ENCODE data around the gene TNFSF9. TPM values are rescaled to one million over a fixed set of nuclear protein-coding genes. Genes with fewer than 3 reads are reported as not detected.

Gene TNFSF9
- total RNA-seq = 1.0 TPM
- long read RNA-seq, partial matches to known transcripts = 0 of 2 reads
- long read RNA-seq, other reads (novel, unspliced or antisense) = 0 of 2 reads

DNA sequence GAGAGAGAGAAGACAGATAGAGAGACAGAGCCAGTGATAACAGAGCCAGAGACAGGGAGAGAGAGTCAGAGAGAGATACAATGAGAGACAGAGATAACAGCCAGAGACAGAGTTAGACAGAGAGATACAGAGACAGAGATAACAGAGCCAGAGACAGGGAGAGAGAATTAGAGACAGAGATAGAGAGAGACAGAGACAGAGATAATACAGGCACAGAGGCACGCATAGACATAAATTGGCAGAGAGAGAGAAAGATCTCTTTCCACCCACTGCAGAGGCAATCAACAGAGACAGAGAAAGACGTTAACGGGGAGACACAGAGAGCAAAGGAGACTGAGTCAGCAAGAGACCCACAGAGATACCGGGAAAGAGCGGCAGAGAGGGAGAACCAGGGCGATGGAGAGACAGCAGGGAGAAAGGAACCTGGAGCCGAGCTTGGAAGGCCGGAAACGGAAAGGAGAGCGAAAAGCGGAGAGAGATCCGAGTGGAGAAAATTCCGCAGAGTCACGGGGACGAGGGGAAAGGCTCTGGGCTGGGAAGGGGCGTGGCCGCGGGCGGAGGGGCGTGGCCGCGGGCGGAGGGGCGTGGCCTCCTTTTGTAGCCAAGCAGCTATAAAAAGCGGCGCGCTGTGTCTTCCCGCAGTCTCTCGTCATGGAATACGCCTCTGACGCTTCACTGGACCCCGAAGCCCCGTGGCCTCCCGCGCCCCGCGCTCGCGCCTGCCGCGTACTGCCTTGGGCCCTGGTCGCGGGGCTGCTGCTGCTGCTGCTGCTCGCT, at the start of gene TNFSF9:
Gene TNFSF9 (plus strand): TSS at position 641 of the 777 bp plus-strand sequence. CDS start 11 bp downstream, at position 652.
- DNase-seq = peak; percentile 93
- peak; percentile 96 for ATAC-seq
- intact Hi-C loops (cut with micrococcal nuclease) = no loop called here

DNA sequence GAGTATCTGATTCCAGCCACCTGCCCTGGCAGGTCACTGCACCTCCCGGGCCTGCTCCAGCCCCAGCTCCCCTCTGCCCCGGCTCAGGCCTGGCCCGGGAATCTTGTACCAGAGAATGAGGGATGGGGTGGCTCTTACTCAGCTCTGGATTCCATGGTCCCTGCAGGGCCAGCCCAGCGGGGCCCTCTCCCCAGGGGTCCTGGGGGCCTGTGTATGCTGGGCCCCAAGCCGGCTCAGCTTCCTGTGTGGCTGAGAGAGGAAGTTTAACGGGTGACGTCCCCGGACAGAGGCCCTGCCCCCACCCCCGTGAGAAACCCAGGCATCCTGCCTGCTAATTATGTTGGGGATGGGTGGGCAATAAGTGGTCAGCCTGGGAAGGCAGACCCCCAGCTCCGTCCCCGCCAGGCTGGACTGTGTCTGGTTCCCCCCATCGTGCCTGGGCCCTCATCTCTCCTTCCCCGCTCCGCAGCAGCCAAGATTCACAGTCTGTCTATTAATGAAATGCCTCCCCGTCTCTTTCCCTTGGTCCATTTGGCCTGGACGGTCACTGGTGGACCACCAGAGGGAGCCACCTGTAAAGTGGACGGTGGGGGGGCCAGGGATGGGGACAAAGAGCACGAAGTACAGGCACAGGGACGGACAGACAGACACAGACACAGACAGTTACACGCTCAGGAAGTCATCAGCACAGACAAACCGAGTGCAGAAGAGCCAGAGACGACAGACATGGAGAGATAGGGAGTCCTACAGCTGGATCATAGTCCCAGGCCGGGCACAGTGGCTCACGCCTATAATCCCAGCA, 49.1 kb upstream of the TNFSF9 start, which contains the start of gene DENND1C:
Gene DENND1C (minus strand): TSS at position 247 of the 802 bp plus-strand sequence. CDS start 92 bp downstream, at position 155.
- DNase-seq (peak; percentile 56), ATAC-seq (peak; percentile 60)
- intact Hi-C loops (cut with micrococcal nuclease) = no loop called here

- DNase-seq (no peak), ATAC-seq (no peak)
- intact Hi-C loops (cut with micrococcal nuclease) = no loop called here
These were observed 48.5 kb upstream of the TNFSF9 start for GRCh38 chr19:6482343-6482686.

DNA sequence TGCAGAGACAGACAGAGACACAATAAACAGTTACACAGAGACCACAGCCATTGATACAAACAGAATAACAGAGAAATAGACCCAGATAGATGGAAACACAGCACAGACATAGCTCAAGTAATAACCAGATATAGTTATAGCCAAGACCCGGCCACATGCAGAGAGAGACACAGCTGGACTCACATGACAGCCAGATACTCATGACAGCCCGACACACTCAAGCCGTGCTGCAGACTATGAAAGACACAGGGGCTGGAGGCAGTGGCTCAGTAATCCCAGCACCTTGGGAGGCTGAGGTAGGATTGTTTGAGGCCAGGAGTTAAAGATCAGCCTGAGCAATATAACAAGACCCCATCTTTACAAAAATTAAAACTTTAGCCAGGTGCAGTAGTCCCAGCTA, 47.6 kb upstream of the TNFSF9 start:
- ATAC-seq (peak; percentile 21), DNase-seq (no peak)
- intact Hi-C loops (cut with micrococcal nuclease) = no loop called here

GRCh38 chr19:6484230-6484629, 46.6 kb upstream of the TNFSF9 start:
- DNase-seq (no peak), ATAC-seq (no peak)
- intact Hi-C loops (cut with micrococcal nuclease) = no loop called here

DNA sequence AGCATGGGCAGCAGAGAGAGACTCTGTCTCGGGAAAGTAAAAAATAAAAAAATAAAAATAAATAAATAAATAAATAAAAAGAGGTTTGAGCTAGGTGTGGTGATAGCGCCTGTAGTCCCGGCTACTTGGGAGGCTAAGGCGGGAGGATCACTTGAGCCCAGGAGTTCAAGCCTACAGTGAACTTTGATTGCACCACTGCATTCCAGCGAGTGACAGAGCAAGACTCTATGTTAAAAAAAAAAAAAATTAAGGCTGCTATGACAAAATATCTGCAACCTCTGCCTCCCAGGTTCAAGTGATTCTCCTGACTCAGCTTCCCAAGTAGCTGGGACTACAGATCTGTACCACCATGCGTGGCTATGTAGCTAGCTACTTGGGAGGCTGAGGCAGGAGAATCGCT, 46.0 kb upstream of the TNFSF9 start:
- intact Hi-C loops (cut with micrococcal nuclease) = no loop called here
- ATAC-seq (no peak), DNase-seq (no peak)

DNA sequence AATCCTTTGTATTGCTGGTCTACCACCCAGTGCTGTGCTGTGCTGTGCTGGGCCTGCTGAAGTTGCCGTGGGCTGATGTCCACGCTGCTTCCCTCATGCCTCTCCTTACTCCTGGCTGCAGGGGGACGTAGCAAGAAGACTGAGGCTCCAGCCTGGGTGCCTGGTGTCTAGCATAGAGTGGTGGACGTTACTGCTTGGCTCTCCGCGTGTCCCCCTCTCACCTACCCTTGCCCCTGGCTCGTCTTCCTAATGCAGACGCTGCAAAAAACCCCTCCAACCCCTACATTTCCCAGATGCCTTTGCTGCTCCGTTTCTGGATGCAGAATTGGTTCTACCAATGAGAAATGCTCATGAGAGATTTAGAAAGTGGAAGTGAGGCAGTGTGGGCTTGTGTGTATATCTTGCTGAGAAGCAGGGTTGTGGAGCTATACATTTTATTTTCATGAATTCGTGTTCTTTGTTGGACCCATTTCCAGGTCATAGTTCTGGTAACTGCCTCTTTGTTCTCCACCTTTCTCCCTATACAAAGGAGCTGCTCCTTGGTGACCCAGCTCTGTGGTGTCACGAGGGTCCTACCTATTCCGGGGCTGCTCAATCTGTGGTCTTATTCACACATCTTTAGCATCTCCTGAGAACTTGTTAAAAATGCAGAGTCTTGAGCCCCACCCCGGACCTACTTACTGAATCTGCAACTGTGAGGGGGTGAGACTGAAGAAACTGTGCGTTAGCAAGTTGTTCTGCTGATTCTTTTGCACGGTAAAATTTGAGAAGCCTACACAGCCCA, 41.4 kb upstream of the TNFSF9 start:
- ATAC-seq (no peak), DNase-seq (no peak)
- intact Hi-C loops (cut with micrococcal nuclease) = no loop called here

- intact Hi-C loops (cut with micrococcal nuclease) = no loop called here
These were observed 40.7 kb upstream of the TNFSF9 start for GRCh38 chr19:6490134-6490533.

DNA sequence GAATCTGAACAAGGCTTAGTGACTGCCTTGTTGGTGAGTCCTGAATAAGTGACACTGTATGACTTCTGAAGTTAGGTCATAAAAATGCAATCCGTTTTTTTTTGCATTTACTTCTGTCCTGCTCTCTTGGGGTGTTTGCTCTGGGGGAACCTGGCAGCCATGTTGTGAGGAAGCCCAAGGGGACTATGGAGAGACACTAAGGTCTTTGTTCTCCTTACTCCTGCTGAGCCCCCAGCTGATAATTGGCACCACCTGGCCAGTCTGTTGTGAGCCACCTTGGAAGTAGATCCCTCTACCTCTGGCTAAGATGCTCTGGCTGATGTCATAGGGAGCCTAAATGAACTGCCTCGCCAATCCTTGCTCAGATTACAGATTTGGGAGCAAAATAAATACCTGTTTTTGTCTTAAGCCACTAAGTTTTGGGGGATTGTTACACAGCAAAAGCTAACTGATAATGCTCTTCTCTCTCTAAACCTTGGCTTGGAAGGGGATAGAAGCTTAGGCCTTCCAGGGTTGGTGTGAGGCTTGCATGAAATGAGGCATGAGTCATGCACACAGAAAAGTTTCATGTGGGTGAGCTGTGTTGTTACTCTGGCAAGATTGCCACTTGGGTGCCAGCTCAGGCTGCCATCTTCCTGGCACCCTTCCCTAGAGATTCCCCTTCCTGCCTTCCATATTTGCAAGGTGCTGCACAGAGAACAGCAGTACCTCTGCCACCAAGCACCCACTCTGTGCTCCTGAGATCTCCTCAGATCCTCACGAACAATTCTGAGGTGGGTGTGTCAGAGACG, 38.8 kb upstream of the TNFSF9 start:
- intact Hi-C loops (cut with micrococcal nuclease) = no loop called here
- DNase-seq (no peak), ATAC-seq (no peak)

More at GRCh38 chr19:6490134-6490533, 40.7 kb upstream of the TNFSF9 start:
- ATAC-seq (no peak), DNase-seq (no peak)

DNA sequence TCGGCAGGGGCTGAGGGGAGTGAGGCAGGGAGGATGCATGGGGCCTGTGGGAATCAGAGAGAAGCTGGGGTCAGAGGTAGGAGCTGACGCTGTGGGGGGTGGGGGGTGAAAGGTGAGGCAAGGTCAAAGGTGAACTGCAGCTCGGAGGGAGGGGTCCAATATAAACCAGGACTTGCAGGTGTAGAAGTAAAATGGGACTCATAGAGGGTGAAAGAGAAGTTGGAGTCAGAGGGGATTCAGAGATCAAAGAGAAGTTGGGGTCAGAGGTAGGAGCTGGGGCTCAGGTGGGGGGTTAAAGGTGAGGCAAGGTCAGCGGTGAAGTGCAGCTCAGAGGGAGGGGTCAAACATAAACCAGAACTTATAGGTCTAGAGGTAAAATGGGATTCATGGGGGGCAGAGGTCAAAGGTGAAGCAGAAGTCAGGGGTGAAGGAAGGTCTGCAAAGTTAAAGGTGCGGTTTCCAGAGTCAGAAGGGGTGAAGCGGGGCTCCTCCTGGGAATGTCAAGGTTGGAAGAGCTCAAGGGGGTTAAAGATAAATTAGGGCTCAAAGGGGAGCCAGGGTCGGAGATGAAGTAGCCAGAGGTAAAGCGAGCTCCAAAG, 36.3 kb upstream of the TNFSF9 start:
- DNase-seq = no peak
- intact Hi-C loops (cut with micrococcal nuclease) = no loop called here

DNA sequence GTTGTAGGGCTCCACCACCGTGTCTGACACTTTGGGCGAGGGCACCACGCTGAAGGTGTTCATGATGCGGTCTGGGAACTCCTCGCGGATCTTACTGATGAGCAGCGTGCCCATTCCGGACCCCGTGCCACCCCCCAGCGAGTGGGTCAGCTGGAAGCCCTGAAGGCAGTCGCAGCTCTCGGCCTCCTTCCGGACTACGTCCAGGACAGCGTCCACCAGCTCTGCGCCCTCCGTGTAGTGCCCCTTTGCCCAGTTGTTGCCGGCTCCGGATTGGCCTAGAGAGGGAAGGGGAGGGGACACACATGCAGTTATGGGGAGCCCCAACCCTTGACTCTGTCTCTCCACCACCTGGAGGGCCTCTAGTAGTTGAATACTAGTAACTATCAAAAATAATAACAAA, 34.9 kb upstream of the TNFSF9 start:
- intact Hi-C loops (cut with micrococcal nuclease) = no loop called here
- DNase-seq (no peak), ATAC-seq (no peak)

More for the DNA sequence above, 36.3 kb upstream of the TNFSF9 start:
- ATAC-seq = no peak

GRCh38 chr19:6498294-6499036, 32.4 kb upstream of the TNFSF9 start:
- ATAC-seq (no peak), DNase-seq (no peak)
- intact Hi-C loops (cut with micrococcal nuclease) = no loop called here

DNA sequence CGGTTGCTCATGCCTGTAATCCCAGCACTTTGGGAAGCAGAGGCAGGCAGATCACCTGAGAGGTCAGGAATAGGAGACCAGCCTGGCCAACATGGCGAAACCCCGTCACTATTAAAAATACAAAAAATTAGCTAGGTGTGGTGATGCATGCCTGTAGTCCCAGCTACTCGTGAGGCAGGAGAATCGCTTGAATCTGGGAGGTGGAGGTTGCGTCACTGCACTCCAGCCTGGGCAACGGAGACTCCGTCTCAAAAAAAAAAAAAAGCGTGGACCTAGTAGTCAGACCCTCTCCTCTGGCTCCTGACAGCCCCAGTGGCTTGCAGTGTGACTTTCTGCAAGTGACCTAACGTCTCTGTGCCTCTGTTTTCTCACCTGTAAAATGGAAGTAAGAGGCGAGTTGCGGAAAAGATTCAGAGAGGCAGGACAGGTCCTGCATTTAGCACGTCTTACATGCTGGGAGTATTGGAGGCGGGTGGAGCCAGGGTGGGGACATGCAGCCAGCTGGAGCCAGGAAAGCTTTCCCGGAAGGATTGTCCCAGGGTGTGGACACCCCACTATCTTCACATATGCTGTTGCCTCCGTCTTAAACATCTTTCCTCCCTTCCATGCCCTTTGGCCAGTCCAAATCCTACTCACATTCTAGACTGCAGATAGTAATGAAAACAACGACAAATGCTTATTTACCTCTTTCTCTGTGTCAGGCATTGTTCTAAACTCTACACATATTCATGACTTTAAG, 31.6 kb upstream of the TNFSF9 start:
- DNase-seq (no peak), ATAC-seq (no peak)
- intact Hi-C loops (cut with micrococcal nuclease) = no loop called here

DNA sequence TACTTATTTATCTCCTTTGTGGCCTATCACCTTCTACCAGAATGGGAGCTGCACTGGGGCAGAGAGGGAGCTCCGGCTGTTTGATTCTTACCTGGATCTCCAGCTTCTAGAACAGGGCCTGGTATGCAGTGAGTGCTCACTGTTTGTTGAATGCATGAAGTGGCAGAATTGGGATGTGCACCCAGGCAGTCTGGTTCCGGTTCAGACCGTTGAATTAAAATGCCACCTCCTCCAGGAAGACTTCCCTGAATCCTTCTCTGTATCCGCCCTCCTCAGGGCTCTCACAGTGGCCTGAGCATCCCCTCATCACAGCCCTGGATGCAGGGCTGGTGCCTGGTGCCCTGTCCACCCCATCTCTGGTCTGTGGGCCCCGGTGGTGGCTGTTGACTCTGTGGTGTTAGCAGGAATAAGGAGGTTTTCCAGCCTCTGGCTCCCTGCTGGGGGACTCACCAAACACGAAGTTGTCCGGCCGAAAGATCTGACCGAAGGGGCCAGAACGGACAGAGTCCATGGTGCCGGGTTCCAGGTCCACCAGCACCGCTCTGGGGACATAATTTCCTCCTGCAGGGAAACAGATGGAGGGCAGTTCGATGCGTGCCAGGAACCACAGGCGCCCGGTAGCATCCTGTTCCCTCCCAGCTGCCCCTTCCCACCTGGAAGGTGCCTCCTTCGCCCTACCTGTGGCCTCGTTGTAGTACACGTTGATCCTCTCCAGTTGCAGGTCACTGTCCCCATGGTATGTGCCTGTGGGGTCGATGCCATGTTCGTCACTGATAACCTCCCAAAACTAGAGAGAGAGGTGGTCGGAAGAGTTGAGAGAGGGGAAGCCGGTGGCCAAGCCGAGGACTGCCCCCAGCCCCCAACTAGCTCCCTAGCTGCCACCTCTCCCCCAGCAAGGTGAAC, 29.7 kb upstream of the TNFSF9 start:
- ATAC-seq (no peak), DNase-seq (no peak)
- intact Hi-C loops (cut with micrococcal nuclease) = no loop called here

DNA sequence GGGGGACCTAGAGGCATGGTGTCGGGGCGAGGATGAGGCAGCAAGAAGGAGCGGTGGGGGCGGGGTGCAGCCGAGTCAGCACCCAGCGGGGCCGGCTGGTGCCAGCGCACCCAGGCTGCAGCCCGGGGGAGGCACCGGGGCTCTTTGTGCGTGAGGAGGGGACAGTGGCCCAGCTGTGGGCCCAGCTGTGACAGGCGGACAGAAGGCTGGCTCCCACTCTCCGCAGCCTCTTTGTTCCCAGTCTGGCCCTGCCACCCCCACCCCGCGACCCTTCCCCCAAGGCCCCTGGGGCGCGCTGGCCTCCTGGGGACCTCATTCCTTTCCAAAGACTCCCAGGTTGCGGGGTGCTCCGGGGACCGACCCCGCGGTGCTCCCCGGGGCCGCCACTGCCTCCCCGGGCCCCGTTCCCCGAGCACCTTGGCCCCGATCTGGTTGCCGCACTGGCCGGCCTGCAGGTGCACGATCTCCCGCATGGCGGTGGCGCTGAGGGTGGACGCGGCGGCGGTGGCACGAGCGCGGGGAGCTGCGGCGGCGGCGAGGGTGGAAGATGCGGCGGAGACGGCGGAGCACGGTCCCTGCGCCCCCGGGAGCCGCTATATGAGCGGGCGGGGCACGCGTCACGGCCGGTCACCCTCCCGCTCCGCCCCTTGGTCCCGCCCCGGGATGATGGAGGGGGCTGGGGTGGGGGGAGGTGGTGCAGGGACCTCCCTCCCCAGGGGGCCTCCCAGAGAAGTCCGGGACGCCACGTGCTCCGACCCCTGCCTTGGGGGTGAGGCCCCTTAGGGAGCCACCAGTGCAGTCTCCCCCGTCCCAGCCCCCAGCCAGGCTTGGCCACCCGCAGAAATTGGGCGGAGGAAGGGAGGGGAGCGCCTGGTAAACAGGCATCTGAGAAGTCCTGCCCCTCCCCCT, 28.8 kb upstream of the TNFSF9 start, which contains the start of gene TUBB4A:
Gene TUBB4A (minus strand): TSS at position 570 of the 909 bp plus-strand sequence. CDS start 97 bp downstream, at position 473.
- intact Hi-C loops (cut with micrococcal nuclease) = no loop called here
- DNase-seq (peak; percentile 63), ATAC-seq (peak; percentile 79)

Measured in left ventricle myocardium superior (tissue), 1 donor.